CD4-positive, CD25-positive, alpha-beta regulatory T cell (primary cell): Measurements from ENCODE around the gene LECT2. TPM values are rescaled to one million over a fixed set of nuclear protein-coding genes. Genes with fewer than 3 reads are reported as not detected.
A peak's percentile ranks its signal among the peaks of the same experiment; 100 is the strongest.

ENCODE experiments used
- ATAC-seq, 2 donors: fragments of 150-1000 bp; cut with Tn5 transposase; one replicate each; pipeline ENCODE4 v1.10.0; 2021; ENCODE audit warnings: low read depth in 2 of 2, moderate number of reproducible peaks in 2 of 2, moderate library complexity in 1 of 2
- DNase-seq, 3 donors: peaks; one replicate each; pipeline versions ENCODE4 v3.0.0 to v3.0.0-alpha.2; 2012 to 2022; ENCODE audit warnings: mixed read lengths in 1 of 3
- H3K27ac ChIP-seq: one replicate; pipeline ENCODE4 v1.7.0; 2013; ENCODE audit warnings: mild to moderate bottlenecking, low read length; ENCODE audit not compliant: insufficient read depth, poor library complexity, severe bottlenecking
- H3K27me3 ChIP-seq: one replicate; pipeline ENCODE4 v1.7.0; 2013; ENCODE audit warnings: low read length; ENCODE audit not compliant: control insufficient read depth, insufficient read depth
- H3K36me3 ChIP-seq: one replicate; pipeline ENCODE4 v1.7.0; 2013; ENCODE audit warnings: mild to moderate bottlenecking, low read length, moderate library complexity; ENCODE audit not compliant: control insufficient read depth, insufficient read depth
- H3K4me1 ChIP-seq: 2 replicates; pipeline ENCODE4 v1.7.0; 2013; ENCODE audit warnings: mild to moderate bottlenecking, low read length; ENCODE audit not compliant: insufficient read depth, control insufficient read depth, poor library complexity, severe bottlenecking
- H3K4me3 ChIP-seq: one replicate; pipeline ENCODE4 v1.7.0; 2013; ENCODE audit warnings: low read depth, mild to moderate bottlenecking, low read length, moderate library complexity
- H3K9me3 ChIP-seq, 2 experiments: 1 replicate in 1 of 2; 2 replicates in 1 of 2; pipeline ENCODE4 v1.7.0; 2013; ENCODE audit warnings: low read length in 2 of 2, mild to moderate bottlenecking in 1 of 2, moderate library complexity in 1 of 2; ENCODE audit not compliant: control insufficient read depth in 2 of 2
- H3K27ac Mint-ChIP-seq, 3 donors: one replicate each; pipeline ENCODE4 v1.8.0; 2020 to 2022; ENCODE audit warnings: mild to moderate bottlenecking in 3 of 3, mixed read lengths in 3 of 3, moderate library complexity in 2 of 3
- H3K27me3 Mint-ChIP-seq: one replicate; pipeline ENCODE4 v1.8.0; 2022; ENCODE audit warnings: mild to moderate bottlenecking, mixed read lengths
- H3K36me3 Mint-ChIP-seq: one replicate; pipeline ENCODE4 v1.8.0; 2020; ENCODE audit warnings: mixed read lengths
- H3K4me1 Mint-ChIP-seq, 4 donors: one replicate each; pipeline ENCODE4 v1.8.0; 2020 to 2022; ENCODE audit warnings: mixed read lengths in 4 of 4, mild to moderate bottlenecking in 1 of 4
- H3K4me3 Mint-ChIP-seq, 4 donors: one replicate each; pipeline ENCODE4 v1.8.0; 2020 to 2022; ENCODE audit warnings: mild to moderate bottlenecking in 4 of 4, mixed read lengths in 4 of 4, moderate library complexity in 3 of 4
- H3K9me3 Mint-ChIP-seq, 7 donors: one replicate each; pipeline ENCODE4 v1.8.0; 2020 to 2022; ENCODE audit warnings: mixed read lengths in 7 of 7, mild to moderate bottlenecking in 3 of 7, moderate library complexity in 2 of 7
- polyA plus RNA-seq, 4 donors: library from polyadenylated mRNA; unstranded; fragments of 300-500 nt; fragmentation: Illumina TruSeq; gene quantifications; one replicate each; pipeline ENCODE4 v1.2.3, GENCODE V29; 2021
- total RNA-seq: library from RNA; stranded (reverse); gene quantifications from one replicate; pipeline ENCODE4 v1.2.3, GENCODE V29; 2022

The LECT2 gene
- total and polyA plus RNA-seq, 5 donors from 2014 or later: not detected

DNA sequence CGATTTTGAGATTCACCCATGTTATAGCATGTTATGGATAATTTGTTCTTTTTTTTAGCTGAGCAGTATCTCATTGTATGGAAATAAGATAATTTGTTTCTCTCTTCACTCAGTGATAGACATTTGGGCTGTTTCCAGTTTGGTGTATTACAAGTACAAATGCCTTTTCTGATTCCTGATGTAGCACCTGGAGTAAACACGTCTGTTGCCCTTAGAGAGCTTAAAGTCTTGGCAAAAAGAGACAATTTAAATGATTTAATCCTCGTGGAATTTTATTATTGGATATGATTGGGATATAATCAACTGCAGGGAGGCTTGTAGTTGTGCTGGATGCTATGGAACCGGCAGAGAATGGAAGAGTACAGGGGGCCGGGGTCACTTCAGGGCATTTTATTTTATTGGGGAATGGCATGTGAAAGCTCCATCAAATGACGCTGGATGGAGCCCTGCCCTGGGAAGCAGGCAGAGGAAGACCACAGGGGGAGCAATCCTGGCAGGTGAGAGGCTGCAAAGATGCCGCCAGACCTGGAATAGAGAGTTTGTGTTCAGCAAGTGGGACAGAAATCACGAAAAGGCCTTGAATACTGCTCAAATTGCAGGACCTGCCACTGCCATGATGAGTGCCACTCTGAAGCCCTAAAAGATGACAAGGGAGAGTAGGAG, 43.0 kb upstream of the LECT2 start:
- peaks cover 40% of the 10 kb centered on the region for H3K27me3 Mint-ChIP-seq
- H3K4me1 ChIP-seq: no peaks in the 10 kb centered on the region
- H3K36me3 Mint-ChIP-seq: no peaks in the 10 kb centered on the region
- DNase-seq: no peak
- no peak overlapping the region for H3K27ac ChIP-seq
- no peaks in the 10 kb centered on the region for H3K9me3 ChIP-seq
- peaks cover 0 to 5% (median 0%) of the 10 kb centered on the region in 7 donors for H3K9me3 Mint-ChIP-seq
- no peak overlapping the region for H3K27ac Mint-ChIP-seq
- peaks cover 2% of the 10 kb centered on the region for H3K27me3 ChIP-seq
- no peak for ATAC-seq
- H3K36me3 ChIP-seq: no peaks in the 10 kb centered on the region
- H3K4me1 Mint-ChIP-seq: no peaks in the 10 kb centered on the region
- no peak overlapping the region for H3K4me3 ChIP-seq
- no peak overlapping the region for H3K4me3 Mint-ChIP-seq

DNA sequence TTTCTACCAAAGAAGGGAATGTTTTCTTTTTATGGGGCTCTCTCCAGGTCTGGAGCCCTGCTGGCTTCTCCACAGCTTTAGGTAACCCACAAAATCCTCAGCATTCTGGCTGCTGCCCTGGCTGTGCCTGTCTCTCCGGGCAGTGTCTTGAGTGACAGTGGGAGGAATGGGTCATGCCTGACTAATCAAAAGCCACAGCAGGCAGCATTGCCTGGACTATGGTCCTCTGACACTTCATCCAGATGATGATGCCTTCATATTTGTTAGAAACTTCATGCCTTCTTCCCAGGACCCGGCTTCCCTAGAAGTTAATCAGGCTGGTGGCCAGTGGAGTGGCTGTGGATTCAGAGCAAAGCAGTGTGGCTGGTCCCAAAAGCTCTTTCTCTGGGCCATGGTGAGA, 41.8 kb upstream of the LECT2 start:
- H3K4me1 ChIP-seq: no peaks in the 10 kb centered on the region
- H3K4me3 ChIP-seq: no peak overlapping the region
- H3K4me1 Mint-ChIP-seq: no peaks in the 10 kb centered on the region
- no peak overlapping the region for H3K27ac ChIP-seq
- H3K27me3 Mint-ChIP-seq: peaks cover 33% of the 10 kb centered on the region
- H3K9me3 Mint-ChIP-seq: peaks cover 0 to 5% (median 0%) of the 10 kb centered on the region in 7 donors
- no peaks in the 10 kb centered on the region for H3K36me3 Mint-ChIP-seq
- no peaks in the 10 kb centered on the region for H3K9me3 ChIP-seq
- DNase-seq: no peak
- H3K36me3 ChIP-seq: no peaks in the 10 kb centered on the region
- no peak overlapping the region for H3K27ac Mint-ChIP-seq
- peaks cover 2% of the 10 kb centered on the region for H3K27me3 ChIP-seq
- ATAC-seq: no peak
- H3K4me3 Mint-ChIP-seq: no peak overlapping the region

DNA sequence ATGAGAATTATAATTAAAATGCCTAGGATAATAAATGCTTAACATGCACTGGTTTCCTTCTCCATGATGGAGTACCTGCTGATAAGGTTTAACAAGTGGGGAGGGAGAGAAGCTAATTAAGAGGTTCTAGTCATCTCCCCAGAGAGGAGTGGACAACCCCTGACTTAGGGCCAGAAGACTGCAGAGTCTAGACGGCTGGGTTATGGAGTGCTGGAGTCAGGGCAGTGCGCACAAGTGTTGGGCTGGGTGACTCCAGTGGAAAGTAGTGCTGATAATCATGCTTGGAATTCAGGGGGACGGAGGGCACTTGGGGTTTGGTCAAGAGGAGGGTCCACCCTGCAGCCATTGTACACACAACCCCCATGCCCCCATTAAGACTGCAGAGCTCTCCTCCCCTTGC, 41.2 kb upstream of the LECT2 start:
- Mint-ChIP-seq H3K36me3 (no peaks in the 10 kb centered on the region), H3K27ac (no peak overlapping the region), H3K4me3 (no peak overlapping the region), H3K9me3 (peaks cover 0 to 5% (median 0%) of the 10 kb centered on the region in 7 donors), H3K27me3 (peaks cover 33% of the 10 kb centered on the region), H3K4me1 (no peaks in the 10 kb centered on the region)
- Histone ChIP-seq H3K4me1 (no peaks in the 10 kb centered on the region), H3K27ac (no peak overlapping the region), H3K9me3 (no peaks in the 10 kb centered on the region), H3K4me3 (no peak overlapping the region), H3K27me3 (peaks cover 2% of the 10 kb centered on the region), H3K36me3 (no peaks in the 10 kb centered on the region)
- DNase-seq (no peak), ATAC-seq (no peak)

DNA sequence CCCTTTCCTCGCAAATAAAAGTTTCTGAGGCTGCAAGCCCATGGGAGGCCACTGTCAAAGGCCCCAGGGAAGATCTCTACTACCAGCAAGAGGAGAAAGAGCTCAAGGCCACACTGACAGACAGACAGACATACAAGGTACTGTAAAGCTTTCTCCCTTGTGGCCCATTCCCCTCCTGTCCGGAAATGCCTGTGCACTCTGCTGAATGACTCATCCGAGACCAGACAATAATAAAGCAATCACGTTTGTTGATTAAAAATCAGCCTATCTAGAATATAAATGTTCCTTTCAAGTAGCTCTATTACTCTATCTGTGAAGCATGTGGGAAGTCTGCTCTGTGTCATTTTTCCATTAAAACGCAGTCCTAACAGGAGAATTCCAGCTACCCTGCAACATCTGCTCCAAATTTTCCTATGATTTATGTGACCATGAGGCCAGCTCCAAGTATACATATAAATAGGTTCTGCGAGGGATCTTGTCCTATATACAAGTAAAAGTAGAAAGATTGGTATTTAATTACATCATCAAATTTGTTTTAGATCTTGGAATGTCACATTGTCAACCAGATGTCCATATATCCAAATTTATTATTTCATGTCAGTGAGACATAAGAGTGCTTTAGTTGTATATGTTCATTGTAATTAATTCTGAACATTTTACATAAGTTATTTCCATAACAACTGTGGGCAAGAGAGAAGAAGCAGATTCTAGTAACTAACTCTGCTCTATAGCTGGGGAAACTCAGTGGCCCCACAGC, 39.3 kb upstream of the LECT2 start:
- Mint-ChIP-seq H3K27me3 (peaks cover 31% of the 10 kb centered on the region), H3K4me3 (no peak overlapping the region), H3K27ac (no peak overlapping the region), H3K36me3 (no peaks in the 10 kb centered on the region), H3K4me1 (no peaks in the 10 kb centered on the region), H3K9me3 (peaks cover 0 to 5% (median 0%) of the 10 kb centered on the region in 7 donors)
- Histone ChIP-seq H3K9me3 (no peaks in the 10 kb centered on the region), H3K27me3 (peaks cover 2% of the 10 kb centered on the region), H3K27ac (no peak overlapping the region), H3K4me3 (no peak overlapping the region), H3K36me3 (no peaks in the 10 kb centered on the region), H3K4me1 (no peaks in the 10 kb centered on the region)
- ATAC-seq (no peak), DNase-seq (no peak)

DNA sequence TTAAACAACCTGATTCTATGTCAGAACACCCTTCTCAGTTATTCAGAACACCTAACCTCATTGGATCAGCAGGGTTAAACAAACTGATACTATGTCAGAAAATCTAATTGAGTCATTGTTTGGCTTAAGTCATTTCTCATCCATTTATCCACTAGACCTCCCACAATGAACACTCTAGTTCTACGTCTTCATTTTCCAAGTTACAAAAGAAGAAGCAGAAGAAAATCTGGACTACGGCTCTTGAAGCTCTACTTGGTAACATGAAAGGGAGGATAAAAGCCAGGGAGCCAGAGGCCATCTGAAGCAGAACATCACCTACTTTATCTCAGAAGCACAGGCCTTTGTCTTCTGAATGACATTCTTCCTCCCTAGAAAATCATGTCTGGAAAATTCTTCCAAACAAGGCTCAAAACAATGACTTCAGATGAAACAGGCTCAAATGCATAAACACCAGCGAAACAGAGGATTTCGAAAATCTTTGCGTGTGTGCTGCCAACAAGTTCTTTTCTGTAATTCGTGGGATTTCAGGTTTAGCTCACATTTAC, 38.6 kb upstream of the LECT2 start:
- H3K4me3 Mint-ChIP-seq: no peak overlapping the region
- Histone ChIP-seq H3K36me3 (no peaks in the 10 kb centered on the region), H3K4me1 (no peaks in the 10 kb centered on the region), H3K27ac (no peak overlapping the region), H3K27me3 (peaks cover 2% of the 10 kb centered on the region), H3K9me3 (no peaks in the 10 kb centered on the region), H3K4me3 (no peak overlapping the region)
- H3K9me3 Mint-ChIP-seq: peaks cover 0 to 5% (median 0%) of the 10 kb centered on the region in 7 donors
- ATAC-seq (no peak), DNase-seq (no peak)
- H3K4me1 Mint-ChIP-seq: no peaks in the 10 kb centered on the region
- H3K27me3 Mint-ChIP-seq: peaks cover 31% of the 10 kb centered on the region
- H3K27ac Mint-ChIP-seq: no peak overlapping the region
- no peaks in the 10 kb centered on the region for H3K36me3 Mint-ChIP-seq

DNA sequence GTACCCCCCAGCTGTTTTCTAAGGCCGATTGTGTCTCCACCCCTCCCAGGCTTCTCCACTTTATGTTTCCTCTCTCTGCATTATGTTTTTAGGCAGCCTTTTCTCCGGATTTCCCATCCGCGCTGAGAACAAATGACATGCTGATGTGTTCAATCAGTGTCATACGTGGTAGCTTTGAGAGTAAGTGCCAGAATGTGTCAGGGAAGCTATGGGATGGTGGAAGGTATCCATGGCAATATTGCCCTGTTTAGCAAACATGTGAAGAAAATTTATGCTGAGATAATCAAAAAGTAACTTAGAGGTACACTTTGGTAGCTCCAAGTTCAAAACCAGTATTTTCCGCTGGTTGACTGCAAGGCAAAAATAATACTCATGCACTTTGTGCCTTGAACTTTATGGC, 36.6 kb upstream of the LECT2 start:
- peaks cover 0 to 3% (median 0%) of the 10 kb centered on the region in 7 donors for H3K9me3 Mint-ChIP-seq
- Histone ChIP-seq H3K4me1 (no peaks in the 10 kb centered on the region), H3K27ac (no peak overlapping the region), H3K9me3 (no peaks in the 10 kb centered on the region), H3K36me3 (no peaks in the 10 kb centered on the region), H3K27me3 (peaks cover 2% of the 10 kb centered on the region), H3K4me3 (no peak overlapping the region)
- H3K4me3 Mint-ChIP-seq: no peak overlapping the region
- no peak for DNase-seq
- no peaks in the 10 kb centered on the region for H3K36me3 Mint-ChIP-seq
- H3K27ac Mint-ChIP-seq: no peak overlapping the region
- no peak for ATAC-seq
- H3K27me3 Mint-ChIP-seq: peaks cover 29% of the 10 kb centered on the region
- H3K4me1 Mint-ChIP-seq: no peaks in the 10 kb centered on the region

DNA sequence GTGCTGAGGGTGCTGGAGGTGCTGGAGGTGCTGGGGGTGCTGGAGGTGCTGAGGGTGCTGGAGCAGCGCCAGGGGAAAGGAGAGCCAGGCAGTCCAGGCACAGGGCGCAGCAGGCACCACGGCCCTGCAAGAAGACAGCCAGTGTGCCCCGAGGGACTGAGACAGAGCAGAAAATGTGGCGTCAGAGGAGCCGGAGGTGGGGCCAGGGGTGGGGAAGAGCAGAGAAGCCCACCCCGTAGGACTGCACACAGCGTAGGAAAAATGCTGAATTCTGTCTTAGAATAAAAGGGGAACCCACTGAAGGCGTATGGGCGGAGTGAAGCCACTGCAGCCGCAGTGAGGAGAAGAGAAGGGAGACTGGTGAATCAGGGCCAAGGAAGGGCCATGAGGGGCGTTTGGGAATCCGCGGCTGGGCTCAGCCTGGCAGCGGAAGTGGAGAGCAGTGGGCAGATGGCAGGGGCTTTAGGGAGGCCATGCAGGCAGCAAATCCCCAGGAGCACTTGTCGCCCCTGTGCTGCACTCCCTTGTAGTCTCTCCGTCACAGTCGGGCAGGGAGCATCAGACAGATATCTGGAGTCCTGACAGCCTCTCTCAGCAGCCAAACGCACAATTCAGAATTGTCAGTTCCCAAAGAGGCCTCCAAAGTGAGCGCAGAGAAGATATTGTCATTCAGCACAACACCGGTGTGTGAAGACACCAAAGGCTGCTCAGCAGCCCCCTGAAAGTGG, 35.9 kb upstream of the LECT2 start:
- H3K4me3 Mint-ChIP-seq: no peak overlapping the region
- H3K9me3 ChIP-seq: no peaks in the 10 kb centered on the region
- H3K36me3 ChIP-seq: no peaks in the 10 kb centered on the region
- no peak overlapping the region for H3K27ac ChIP-seq
- peaks cover 2% of the 10 kb centered on the region for H3K27me3 ChIP-seq
- no peaks in the 10 kb centered on the region for H3K4me1 Mint-ChIP-seq
- H3K4me3 ChIP-seq: no peak overlapping the region
- H3K4me1 ChIP-seq: no peaks in the 10 kb centered on the region
- ATAC-seq (no peak), DNase-seq (no peak)
- peaks cover 31% of the 10 kb centered on the region for H3K27me3 Mint-ChIP-seq
- peak overlapping the region in 1 of 3 donors; percentile 53 for H3K27ac Mint-ChIP-seq
- H3K9me3 Mint-ChIP-seq: peaks cover 0 to 3% (median 0%) of the 10 kb centered on the region in 7 donors
- no peaks in the 10 kb centered on the region for H3K36me3 Mint-ChIP-seq
